ENCODE results near the gene CFAP77.

The CFAP77 gene

GRCh38 chr9:132514011-132514744, 104.2 kb downstream of the CFAP77 start:
- no peak for DNase-seq (ENCODE audit: extremely low read depth in 1 of 2, low read depth in 1 of 2)

- no peak for DNase-seq (ENCODE audit: extremely low read depth in 1 of 2, low read depth in 1 of 2)
These were observed 104.8 kb downstream of the CFAP77 start for GRCh38 chr9:132514821-132515220.

GRCh38 chr9:132516301-132516700, 106.3 kb downstream of the CFAP77 start:
- no peak for DNase-seq (ENCODE audit: extremely low read depth in 1 of 2, low read depth in 1 of 2)

- no peak for DNase-seq (ENCODE audit: extremely low read depth in 1 of 2, low read depth in 1 of 2)
These were observed 106.9 kb downstream of the CFAP77 start for GRCh38 chr9:132516911-132517310.

- no peak for DNase-seq (ENCODE audit: extremely low read depth in 1 of 2, low read depth in 1 of 2)
These were observed 108.0 kb downstream of the CFAP77 start for GRCh38 chr9:132517815-132518550.

- no peak for DNase-seq (ENCODE audit: extremely low read depth in 1 of 2, low read depth in 1 of 2)
These were observed 108.6 kb downstream of the CFAP77 start for GRCh38 chr9:132518626-132519025.

GRCh38 chr9:132519033-132519432, 109.0 kb downstream of the CFAP77 start:
- DNase-seq (ENCODE audit: extremely low read depth in 1 of 2, low read depth in 1 of 2) = no peak

- DNase-seq (ENCODE audit: extremely low read depth in 1 of 2, low read depth in 1 of 2) = no peak
These were observed 110.6 kb downstream of the CFAP77 start for GRCh38 chr9:132520612-132521011.

GRCh38 chr9:132525308-132526023, 115.5 kb downstream of the CFAP77 start:
- DNase-seq (ENCODE audit: extremely low read depth in 1 of 2, low read depth in 1 of 2) = no peak

- no peak for DNase-seq (ENCODE audit: extremely low read depth in 1 of 2, low read depth in 1 of 2)
These were observed 121.2 kb downstream of the CFAP77 start for GRCh38 chr9:132531195-132531594.

- DNase-seq (ENCODE audit: extremely low read depth in 1 of 2, low read depth in 1 of 2) = no peak
These were observed 121.9 kb downstream of the CFAP77 start for GRCh38 chr9:132531710-132532570.

GRCh38 chr9:132534832-132535231, 124.8 kb downstream of the CFAP77 start:
- DNase-seq (ENCODE audit: extremely low read depth in 1 of 2, low read depth in 1 of 2) = no peak

- DNase-seq (ENCODE audit: extremely low read depth in 1 of 2, low read depth in 1 of 2) = no peak
These were observed 126.1 kb downstream of the CFAP77 start for GRCh38 chr9:132536124-132536523.

GRCh38 chr9:132537352-132537751, 127.3 kb downstream of the CFAP77 start:
- DNase-seq (ENCODE audit: extremely low read depth in 1 of 2, low read depth in 1 of 2) = no peak

GRCh38 chr9:132538071-132538470, 128.1 kb downstream of the CFAP77 start:
- no peak for DNase-seq (ENCODE audit: extremely low read depth in 1 of 2, low read depth in 1 of 2)

- DNase-seq (ENCODE audit: extremely low read depth in 1 of 2, low read depth in 1 of 2) = no peak
These were observed 129.1 kb downstream of the CFAP77 start for GRCh38 chr9:132539096-132539495.

GRCh38 chr9:132541051-132541450, 131.0 kb downstream of the CFAP77 start:
- no peak for DNase-seq (ENCODE audit: extremely low read depth in 1 of 2, low read depth in 1 of 2)

- DNase-seq (ENCODE audit: extremely low read depth in 1 of 2, low read depth in 1 of 2) = no peak
These were observed 132.1 kb downstream of the CFAP77 start for GRCh38 chr9:132541870-132542830.

- no peak for DNase-seq (ENCODE audit: extremely low read depth in 1 of 2, low read depth in 1 of 2)
These were observed 133.2 kb downstream of the CFAP77 start for GRCh38 chr9:132543251-132543650.

- DNase-seq (ENCODE audit: extremely low read depth in 1 of 2, low read depth in 1 of 2) = no peak
These were observed 133.9 kb downstream of the CFAP77 start for GRCh38 chr9:132543960-132544359.

All from activated CD8-positive, alpha-beta memory T cell treated with anti-CD3 and anti-CD28 coated beads for 1 hour (primary cell).